GM18520 (cell line): ENCODE measurements around the gene TENM4.

Experiments used
- ATAC-seq: cut with Tn5 transposase; IDR thresholded peaks from one replicate; pipeline ENCODE4 v1.9.1; 2021; ENCODE audit not compliant: unreplicated experiment

The TENM4 gene

GRCh38 chr11:78732246-78732645, 708.6 kb downstream of the TENM4 start:
- no peak for ATAC-seq

GRCh38 chr11:78731027-78731426, 709.8 kb downstream of the TENM4 start:
- no peak for ATAC-seq

GRCh38 chr11:78730267-78730824, 710.5 kb downstream of the TENM4 start:
- ATAC-seq = no peak

- no peak for ATAC-seq
Observed at GRCh38 chr11:78727816-78728215, 713.0 kb downstream of the TENM4 start.

GRCh38 chr11:78725200-78725599, 715.6 kb downstream of the TENM4 start:
- ATAC-seq = no peak

- no peak for ATAC-seq
Observed at GRCh38 chr11:78722786-78723185, 718.0 kb downstream of the TENM4 start.

GRCh38 chr11:78720281-78720989, 720.4 kb downstream of the TENM4 start:
- ATAC-seq = no peak

GRCh38 chr11:78717041-78717440, 723.8 kb downstream of the TENM4 start:
- ATAC-seq = no peak

GRCh38 chr11:78715639-78716311, 725.1 kb downstream of the TENM4 start:
- ATAC-seq = no peak

- no peak for ATAC-seq
Observed at GRCh38 chr11:78714539-78714938, 726.3 kb downstream of the TENM4 start.

- no peak for ATAC-seq
Observed at GRCh38 chr11:78711735-78712134, 729.1 kb downstream of the TENM4 start.

GRCh38 chr11:78710417-78710816, 730.4 kb downstream of the TENM4 start:
- no peak for ATAC-seq

GRCh38 chr11:78708388-78708787, 732.4 kb downstream of the TENM4 start:
- no peak for ATAC-seq

- ATAC-seq = no peak
Observed at GRCh38 chr11:78706551-78706950, 734.3 kb downstream of the TENM4 start.

GRCh38 chr11:78704811-78705210, 736.0 kb downstream of the TENM4 start:
- no peak for ATAC-seq

- ATAC-seq = no peak
Observed at GRCh38 chr11:78699609-78700135, 741.2 kb downstream of the TENM4 start.

GRCh38 chr11:78698612-78699011, 742.2 kb downstream of the TENM4 start:
- ATAC-seq = no peak

GRCh38 chr11:78696177-78696576, 744.7 kb downstream of the TENM4 start:
- no peak for ATAC-seq

- ATAC-seq = no peak
Observed at GRCh38 chr11:78694152-78694551, 746.7 kb downstream of the TENM4 start.

- ATAC-seq = no peak
Observed at GRCh38 chr11:78691215-78691614, 749.6 kb downstream of the TENM4 start.

- ATAC-seq = no peak
Observed at GRCh38 chr11:78690352-78690987, 750.4 kb downstream of the TENM4 start.
